HG03575 (cell line): ENCODE measurements around the gene MTMR11.
"Not testable (repeated sequence)": the region's sequence is repeated elsewhere in the genome, so short reads cannot be mapped to it uniquely, and the experiment has no call there.

Source experiments
- ATAC-seq: cut with Tn5 transposase; IDR thresholded peaks from one replicate; pipeline ENCODE4 v1.9.1; 2021; ENCODE audit not compliant: unreplicated experiment, insufficient number of reproducible peaks, low FRiP score; ENCODE audit errors: extremely low read depth

The MTMR11 gene

GRCh38 chr1:149915429-149916192, 21.1 kb downstream of the MTMR11 start:
- ATAC-seq: no peak

GRCh38 chr1:149914545-149914944, 22.1 kb downstream of the MTMR11 start:
- no peak for ATAC-seq

DNA sequence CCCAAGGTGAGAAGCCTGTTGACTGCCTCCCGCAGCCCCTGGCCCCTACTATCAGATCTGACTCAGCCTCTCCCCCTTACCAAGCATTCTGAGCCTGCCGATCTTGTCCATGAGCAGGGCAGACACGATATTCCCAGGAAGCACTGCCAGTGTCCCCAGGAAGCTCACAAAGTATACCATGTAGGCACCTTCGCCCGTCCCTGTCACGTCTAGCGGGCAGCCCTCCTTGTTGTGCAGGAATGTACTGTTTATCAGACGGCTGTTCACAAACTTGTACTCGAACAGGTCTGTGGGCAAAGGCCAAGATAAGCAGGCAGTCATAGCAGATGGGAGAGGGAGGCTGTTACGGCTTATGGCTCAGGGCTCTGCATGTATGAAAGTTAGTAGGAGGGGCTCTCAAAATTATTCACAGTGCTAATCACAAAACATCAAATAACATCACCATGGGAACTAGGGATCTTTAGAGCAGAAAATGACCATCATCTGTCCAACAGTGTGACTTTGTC, 30.1 kb downstream of the MTMR11 start:
- ATAC-seq: no peak

DNA sequence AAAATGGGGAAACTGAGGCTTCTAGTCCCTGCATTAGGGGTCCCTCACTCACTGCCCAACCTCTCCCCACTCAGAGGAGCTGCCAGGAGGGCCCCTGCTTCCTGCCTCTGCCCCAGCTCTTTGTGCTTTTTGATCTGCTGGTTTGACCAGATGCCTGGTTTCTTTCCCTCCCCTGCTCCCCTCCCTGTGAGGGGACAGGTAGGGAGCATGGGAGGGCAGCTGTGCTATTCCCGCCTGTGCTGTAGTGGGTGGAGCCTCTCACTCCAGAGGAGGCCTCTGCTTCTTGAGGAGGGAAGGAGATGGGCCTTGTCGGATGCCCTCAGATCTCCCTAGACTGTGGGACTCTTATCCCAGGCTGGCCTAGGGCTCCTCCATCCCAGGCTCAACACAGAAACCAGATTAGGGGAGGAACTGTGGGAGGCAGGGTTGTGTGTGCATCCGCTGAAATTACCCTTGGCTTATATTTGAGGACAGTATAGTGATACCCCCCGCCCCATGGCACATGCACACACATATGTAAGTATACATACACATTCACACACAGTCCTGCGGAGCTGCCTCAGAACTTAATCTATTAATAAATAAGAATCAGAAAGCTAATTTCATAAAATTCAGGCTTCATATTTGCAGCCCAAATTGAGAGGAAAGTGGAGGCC, 32.7 kb downstream of the MTMR11 start:
- no peak for ATAC-seq

- no peak for ATAC-seq
These were observed 37.0 kb downstream of the MTMR11 start, which contains the start of gene BOLA1 for GRCh38 chr1:149899460-149900284. TSS of gene BOLA1 (plus strand) at chr1:149899568. CDS start at chr1:149900060, 492 bp downstream.

DNA sequence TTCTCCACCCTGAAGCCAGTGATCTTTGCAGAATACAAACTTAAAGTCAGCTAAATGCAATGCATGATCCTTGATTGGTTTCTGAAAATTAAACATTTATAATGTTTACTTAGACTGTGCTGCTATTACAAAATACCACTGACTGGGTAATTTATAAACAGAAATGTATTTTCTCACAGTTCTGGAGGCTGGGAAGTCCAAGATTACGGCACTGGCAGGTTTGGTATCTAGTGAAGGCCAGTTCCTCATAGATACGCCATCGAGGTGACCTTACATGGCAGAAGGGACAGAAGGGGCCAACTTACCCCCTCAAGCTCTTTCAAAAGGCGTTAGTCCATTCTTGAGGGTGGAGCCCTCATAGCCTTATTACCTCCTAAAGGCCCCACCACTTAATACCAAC, 40.1 kb downstream of the MTMR11 start:
- ATAC-seq: no peak

- no peak for ATAC-seq
These were observed 47.7 kb downstream of the MTMR11 start for GRCh38 chr1:149888999-149889289.

DNA sequence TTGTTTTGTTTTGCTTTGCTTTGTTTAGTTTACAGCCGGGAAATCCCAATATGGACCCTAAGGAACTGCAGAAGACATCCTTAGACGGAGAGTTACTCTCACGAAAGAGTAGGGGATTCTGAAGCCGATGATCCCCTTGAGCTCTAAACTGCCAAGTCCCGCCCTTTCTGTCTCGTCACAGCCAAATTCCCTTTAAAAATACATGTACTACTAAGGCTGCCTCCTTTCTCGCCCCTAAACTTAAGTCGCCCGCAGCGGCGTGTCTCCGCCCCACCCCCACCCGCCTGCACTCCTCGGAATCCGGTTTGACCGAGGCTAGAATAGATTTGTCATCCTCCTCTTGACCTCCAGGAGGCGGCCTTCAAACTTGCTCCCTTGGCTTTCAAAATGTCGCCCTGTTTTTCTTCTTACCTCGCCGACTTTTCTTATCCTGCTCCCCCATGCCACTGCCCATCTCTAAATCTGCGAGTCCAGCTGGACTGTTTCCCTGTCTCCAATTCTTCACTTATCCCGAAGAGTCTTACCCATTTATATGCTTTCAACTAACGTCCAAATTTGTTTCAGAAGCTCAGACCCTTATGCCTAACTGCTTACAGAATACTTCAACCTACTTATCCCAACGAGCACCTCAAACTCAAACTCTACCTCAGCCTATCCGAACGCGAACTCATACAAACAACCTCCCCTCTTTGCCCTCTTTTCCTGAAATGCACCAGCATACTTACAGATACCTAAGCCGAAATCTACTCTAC, 48.3 kb downstream of the MTMR11 start:
- peak; percentile 9 for ATAC-seq

GRCh38 chr1:149887456-149888246, 49.0 kb downstream of the MTMR11 start:
- peak; percentile 26 for ATAC-seq

DNA sequence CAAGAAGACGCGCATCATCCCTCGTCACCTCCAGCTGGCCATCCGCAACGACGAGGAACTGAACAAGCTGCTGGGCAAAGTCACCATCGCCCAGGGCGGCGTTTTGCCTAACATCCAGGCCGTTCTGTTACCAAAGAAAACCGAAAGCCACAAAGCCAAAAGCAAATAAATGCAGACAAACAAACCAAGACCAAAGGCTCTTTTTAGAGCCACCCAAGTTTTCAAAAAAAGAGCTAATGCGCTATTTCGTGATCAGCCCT, 49.6 kb downstream of the MTMR11 start:
- not testable (repeated sequence) for ATAC-seq

DNA sequence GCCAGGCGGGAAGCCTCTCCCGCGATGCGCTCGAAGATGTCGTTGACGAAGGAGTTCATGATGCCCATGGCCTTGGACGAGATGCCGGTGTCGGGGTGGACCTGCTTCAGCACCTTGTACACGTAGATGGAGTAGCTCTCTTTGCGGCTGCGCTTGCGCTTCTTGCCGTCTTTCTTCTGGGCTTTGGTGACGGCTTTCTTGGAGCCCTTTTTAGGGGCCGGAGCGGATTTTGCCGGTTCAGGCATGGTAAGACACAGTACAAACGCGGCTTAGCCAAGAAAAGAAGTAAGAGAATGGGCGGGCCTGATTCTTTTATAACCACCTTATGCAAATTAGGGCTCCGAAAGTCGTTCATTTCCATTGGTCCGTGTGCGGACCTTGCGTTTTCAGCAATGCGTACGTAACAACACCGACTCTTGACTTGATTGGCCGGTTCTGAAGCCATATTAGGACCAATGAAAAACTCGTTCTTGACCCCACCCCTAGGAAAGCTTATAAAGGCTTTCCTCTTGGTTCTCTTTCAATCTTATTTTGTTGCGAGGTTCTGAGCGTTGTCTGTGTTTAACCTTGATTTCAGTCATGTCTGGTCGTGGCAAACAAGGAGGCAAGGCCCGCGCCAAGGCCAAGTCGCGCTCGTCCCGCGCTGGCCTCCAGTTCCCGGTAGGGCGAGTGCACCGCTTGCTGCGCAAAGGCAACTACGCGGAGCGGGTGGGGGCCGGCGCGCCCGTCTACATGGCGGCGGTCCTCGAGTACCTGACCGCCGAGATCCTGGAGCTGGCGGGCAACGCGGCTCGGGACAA, 50.1 kb downstream of the MTMR11 start:
- peak; percentile 36 for ATAC-seq

- ATAC-seq: not testable (repeated sequence)
These were observed 50.6 kb downstream of the MTMR11 start for GRCh38 chr1:149886121-149886395.

- no peak for ATAC-seq
These were observed 51.1 kb downstream of the MTMR11 start for GRCh38 chr1:149885339-149886120.

DNA sequence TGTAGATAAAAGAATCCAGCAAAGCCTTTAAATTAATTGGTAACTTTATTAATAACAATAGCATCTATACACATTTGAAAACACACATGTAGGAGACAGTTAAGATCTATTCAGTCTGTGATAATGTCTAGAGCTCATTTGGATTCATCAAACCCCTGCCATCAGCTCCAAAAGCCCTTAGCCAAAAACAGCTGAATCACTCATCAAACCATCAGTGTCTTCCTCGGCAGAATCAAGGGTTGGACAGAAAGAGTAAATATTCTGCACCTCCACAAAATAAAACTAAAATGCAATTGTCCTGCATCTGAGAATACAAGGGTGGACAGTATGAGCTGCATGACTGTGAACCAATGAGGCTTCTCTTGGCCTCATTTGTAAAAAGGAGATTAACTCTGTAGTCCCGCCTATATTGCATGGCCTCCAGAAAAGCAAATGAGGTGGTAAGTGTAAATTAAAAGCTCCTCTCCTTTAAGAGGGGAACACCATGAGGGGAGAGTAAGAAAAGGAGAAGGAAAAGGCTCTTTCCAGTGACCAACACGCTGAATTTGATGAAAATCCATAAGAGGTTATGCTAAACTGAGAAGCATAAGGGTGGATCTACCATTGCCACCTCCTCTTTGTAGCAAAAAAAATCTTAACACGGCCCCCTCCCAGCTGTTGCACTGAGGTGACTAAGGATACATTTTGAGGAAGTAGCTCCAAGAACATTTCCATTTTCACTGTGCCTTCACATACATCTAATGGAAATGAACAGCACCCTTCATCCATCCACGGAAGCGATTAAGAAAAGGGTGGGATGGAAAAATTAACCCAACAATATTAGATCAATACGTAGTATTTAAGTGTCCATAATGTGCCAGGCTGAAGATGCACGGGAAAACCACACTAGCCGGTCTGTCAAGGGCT, 52.0 kb downstream of the MTMR11 start:
- ATAC-seq: no peak

DNA sequence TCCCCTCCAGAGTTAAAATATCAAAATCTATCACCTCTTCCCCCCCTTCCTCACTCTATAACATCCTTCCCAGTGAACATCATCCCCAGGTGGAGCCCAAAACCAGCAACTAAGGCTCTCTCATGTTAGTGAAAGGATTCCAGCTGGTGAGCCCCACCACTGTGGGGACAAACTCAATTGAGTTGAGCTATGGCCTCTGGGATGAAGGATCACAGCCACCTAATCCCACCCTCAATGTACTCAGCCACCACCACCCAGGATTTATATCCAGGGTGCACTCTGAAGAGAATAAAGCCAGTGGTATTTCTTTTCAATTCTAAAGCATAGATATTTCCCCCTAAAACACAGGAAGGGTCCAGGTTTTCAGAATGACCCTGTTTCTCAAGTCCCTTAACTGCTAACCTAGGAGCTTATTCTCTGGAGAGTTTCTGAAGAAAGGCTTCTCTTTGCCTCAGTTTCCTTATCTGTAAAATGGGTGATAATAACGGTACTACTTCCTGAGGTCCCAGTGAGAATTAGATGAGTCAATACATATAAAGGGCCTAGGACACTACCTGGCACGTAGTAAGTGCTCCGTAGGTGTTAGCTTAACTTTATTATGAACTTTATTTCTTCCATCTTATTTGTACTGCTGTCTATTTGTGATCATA, 53.0 kb downstream of the MTMR11 start:
- ATAC-seq: no peak

- no peak for ATAC-seq
These were observed 54.8 kb downstream of the MTMR11 start for GRCh38 chr1:149881876-149882275.
